Liver (tissue), 9 donors: ENCODE measurements around the gene RAB6B. TPM values are rescaled to one million over a fixed set of nuclear protein-coding genes. Genes with fewer than 3 reads are reported as not detected.

Experiments
- DNase-seq: peaks from one replicate; pipeline ENCODE4 v3.0.0-alpha.2; 2017; ENCODE audit warnings: low spot score
- H3K27ac ChIP-seq, 2 donors: one replicate each; pipeline ENCODE4 v1.7.0; 2013; ENCODE audit warnings: inconsistent platforms in 2 of 2, low read length in 2 of 2, control low read depth in 1 of 2, low read depth in 1 of 2, mild to moderate bottlenecking in 1 of 2
- H3K27me3 ChIP-seq, 4 donors: one replicate each; pipeline versions ENCODE4 v1.6.1 to v1.7.0; 2013; ENCODE audit warnings: low read length in 3 of 4, inconsistent platforms in 1 of 4, mild to moderate bottlenecking in 1 of 4, moderate library complexity in 1 of 4; ENCODE audit not compliant: control insufficient read depth in 4 of 4, insufficient read depth in 4 of 4
- H3K36me3 ChIP-seq, 4 donors: one replicate each; pipeline versions ENCODE4 v1.6.1 to v1.7.0; 2013; ENCODE audit warnings: low read length in 3 of 4, mild to moderate bottlenecking in 3 of 4, low read depth in 1 of 4, moderate library complexity in 1 of 4; ENCODE audit not compliant: control insufficient read depth in 4 of 4, insufficient read depth in 3 of 4
- H3K4me1 ChIP-seq, 4 donors: one replicate each; pipeline versions ENCODE4 v1.6.1 to v1.7.0; 2013; ENCODE audit warnings: low read length in 3 of 4, mild to moderate bottlenecking in 3 of 4, moderate library complexity in 1 of 4; ENCODE audit not compliant: control insufficient read depth in 4 of 4, insufficient read depth in 4 of 4
- H3K4me3 ChIP-seq, 3 donors: one replicate each; pipeline versions ENCODE4 v1.6.1 to v1.7.0; 2013; ENCODE audit warnings: low read length in 3 of 3, control low read depth in 1 of 3, low read depth in 1 of 3, mild to moderate bottlenecking in 1 of 3
- H3K9ac ChIP-seq, 2 donors: one replicate each; pipeline ENCODE4 v1.7.0; 2013; ENCODE audit warnings: low read length in 2 of 2, mild to moderate bottlenecking in 2 of 2, moderate library complexity in 2 of 2, control low read depth in 1 of 2, low read depth in 1 of 2
- H3K9me3 ChIP-seq, 4 donors: one replicate each; pipeline versions ENCODE4 v1.6.1 to v1.7.0; 2013; ENCODE audit warnings: low read length in 3 of 4; ENCODE audit not compliant: control insufficient read depth in 4 of 4
- EGR1 ChIP-seq, 2 donors: IDR thresholded peaks; 2 replicates each; pipeline ENCODE4 v1.6.1; 2016 to 2018; ENCODE audit warnings: antibody characterized with exemption in 2 of 2, low read depth in 2 of 2
- FOXA1 ChIP-seq: IDR thresholded peaks from 2 replicates; pipeline ENCODE4 v1.6.1; 2016; ENCODE audit warnings: antibody characterized with exemption
- GABPA ChIP-seq, 2 donors: IDR thresholded peaks in 1 of 2; conservative IDR thresholded peaks in 1 of 2; 2 replicates each; pipeline ENCODE4 v1.6.1; 2016; ENCODE audit warnings: antibody characterized with exemption in 2 of 2, mild to moderate bottlenecking in 1 of 2, moderate library complexity in 1 of 2
- HNF4A ChIP-seq, 2 donors: conservative IDR thresholded peaks; 2 replicates each; pipeline ENCODE4 v1.6.1; 2016; ENCODE audit warnings: antibody characterized with exemption in 2 of 2, mild to moderate bottlenecking in 2 of 2
- HNF4G ChIP-seq: IDR thresholded peaks from 2 replicates; pipeline ENCODE4 v1.6.1; 2016; ENCODE audit warnings: antibody characterized with exemption
- JUND ChIP-seq, 2 donors: IDR thresholded peaks; 2 replicates each; pipeline ENCODE4 v1.6.1; 2016; ENCODE audit warnings: antibody characterized with exemption in 2 of 2
- NR2F2 ChIP-seq: IDR thresholded peaks from 2 replicates; pipeline ENCODE4 v1.6.1; 2016; ENCODE audit warnings: antibody characterized with exemption
- RAD21 ChIP-seq, 2 donors: IDR thresholded peaks; 2 replicates each; pipeline ENCODE4 v1.6.1; 2016; ENCODE audit warnings: antibody characterized with exemption in 2 of 2, mild to moderate bottlenecking in 2 of 2
- RXRA ChIP-seq, 2 donors: IDR thresholded peaks; 2 replicates each; pipeline ENCODE4 v1.6.1; 2017 to 2018; ENCODE audit warnings: antibody characterized with exemption in 2 of 2, mild to moderate bottlenecking in 1 of 2
- SP1 ChIP-seq: IDR thresholded peaks from 2 replicates; pipeline ENCODE4 v1.6.1; 2018; ENCODE audit warnings: antibody characterized with exemption, mild to moderate bottlenecking
- YY1 ChIP-seq: IDR thresholded peaks from 2 replicates; pipeline ENCODE4 v1.6.1; 2016; ENCODE audit warnings: antibody characterized with exemption, mild to moderate bottlenecking
- WGBS: extraction: QIAGEN DNeasy Blood & Tissue Kit; methylation state at CpG from one replicate; pipeline ENCODE4 v1.1.7; 2013; 5-methylcytosine and 5-hydroxymethylcytosine counted together
- polyA plus RNA-seq, 2 donors: library from polyadenylated mRNA; stranded (reverse) in 1 of 2; unstranded in 1 of 2; fragments of 200-250 nt in 1 of 2; fragments of >200 nt in 1 of 2; fragmentation: Nextera tagmentation in 1 of 2; extraction: Ambion mirVana in 1 of 2; gene quantifications; one replicate each; pipeline versions ENCODE4 v1.2.1 to v1.2.3, GENCODE V29; 2013 to 2015
- total RNA-seq, 2 donors: library from RNA; depleted of rRNA; stranded (reverse); fragments of >200 nt; gene quantifications; one replicate each; pipeline ENCODE4 v1.2.3, GENCODE V29; 2014
- TF ChIP-seq, protein P1 (sequence below): IDR thresholded peaks from 2 replicates; pipeline ENCODE4 v1.6.1; 2016; ENCODE audit warnings: antibody characterized with exemption, mild to moderate bottlenecking
- TF ChIP-seq, protein P2 (sequence below): IDR thresholded peaks from 2 replicates; pipeline ENCODE4 v1.6.1; 2016; ENCODE audit warnings: antibody characterized with exemption
- TF ChIP-seq, protein P3 (sequence below): IDR thresholded peaks from 2 replicates; pipeline ENCODE4 v1.6.1; 2016; ENCODE audit warnings: antibody characterized with exemption
- TF ChIP-seq, protein P4 (sequence below): fragments of 150-350 bp; IDR thresholded peaks from 2 replicates; pipeline ENCODE4 v1.5.1; 2017; ENCODE audit warnings: improper control_type of control experiment, low read depth, low read length; ENCODE audit not compliant: missing input control
- TF ChIP-seq, protein P5 (sequence below): IDR thresholded peaks from 2 replicates; pipeline ENCODE4 v1.6.1; 2016; ENCODE audit warnings: antibody characterized with exemption
- donor health status: healthy.
- donor health status: healthy.
- donor health status: healthy.
- donor health status: healthy.
- donor health status: healthy.

RAB6B gene
- total and polyA plus RNA-seq, 4 donors = 0.08 to 2.8 (median 0.28) TPM

DNA sequence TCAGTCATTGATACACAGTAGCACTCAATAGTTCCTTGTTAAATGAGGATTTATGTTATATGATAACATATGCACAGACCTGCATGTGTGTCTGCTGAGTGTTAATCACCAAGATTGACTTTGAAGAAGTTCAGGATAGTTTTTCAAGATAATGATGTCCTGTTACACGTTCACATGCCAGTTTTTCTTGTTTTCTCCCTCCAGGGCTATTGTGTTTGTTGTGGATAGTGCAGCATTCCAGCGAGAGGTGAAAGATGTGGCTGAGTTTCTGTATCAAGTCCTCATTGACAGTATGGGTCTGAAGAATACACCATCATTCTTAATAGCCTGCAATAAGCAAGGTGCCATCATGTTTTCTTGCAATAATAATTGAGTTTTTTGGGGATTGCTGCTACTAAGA is 80.3 kb downstream of the RAB6B start:
- no peak overlapping the region for H3K9ac ChIP-seq
- 96% methylated on average over 2 of the region's 2 CpGs for WGBS
- H3K27me3 ChIP-seq = no peaks in the 10 kb centered on the region
- no peak overlapping the region for H3K4me3 ChIP-seq
- no peak for TF ChIP-seq NR2F2
- TF ChIP-seq, protein P1, sequence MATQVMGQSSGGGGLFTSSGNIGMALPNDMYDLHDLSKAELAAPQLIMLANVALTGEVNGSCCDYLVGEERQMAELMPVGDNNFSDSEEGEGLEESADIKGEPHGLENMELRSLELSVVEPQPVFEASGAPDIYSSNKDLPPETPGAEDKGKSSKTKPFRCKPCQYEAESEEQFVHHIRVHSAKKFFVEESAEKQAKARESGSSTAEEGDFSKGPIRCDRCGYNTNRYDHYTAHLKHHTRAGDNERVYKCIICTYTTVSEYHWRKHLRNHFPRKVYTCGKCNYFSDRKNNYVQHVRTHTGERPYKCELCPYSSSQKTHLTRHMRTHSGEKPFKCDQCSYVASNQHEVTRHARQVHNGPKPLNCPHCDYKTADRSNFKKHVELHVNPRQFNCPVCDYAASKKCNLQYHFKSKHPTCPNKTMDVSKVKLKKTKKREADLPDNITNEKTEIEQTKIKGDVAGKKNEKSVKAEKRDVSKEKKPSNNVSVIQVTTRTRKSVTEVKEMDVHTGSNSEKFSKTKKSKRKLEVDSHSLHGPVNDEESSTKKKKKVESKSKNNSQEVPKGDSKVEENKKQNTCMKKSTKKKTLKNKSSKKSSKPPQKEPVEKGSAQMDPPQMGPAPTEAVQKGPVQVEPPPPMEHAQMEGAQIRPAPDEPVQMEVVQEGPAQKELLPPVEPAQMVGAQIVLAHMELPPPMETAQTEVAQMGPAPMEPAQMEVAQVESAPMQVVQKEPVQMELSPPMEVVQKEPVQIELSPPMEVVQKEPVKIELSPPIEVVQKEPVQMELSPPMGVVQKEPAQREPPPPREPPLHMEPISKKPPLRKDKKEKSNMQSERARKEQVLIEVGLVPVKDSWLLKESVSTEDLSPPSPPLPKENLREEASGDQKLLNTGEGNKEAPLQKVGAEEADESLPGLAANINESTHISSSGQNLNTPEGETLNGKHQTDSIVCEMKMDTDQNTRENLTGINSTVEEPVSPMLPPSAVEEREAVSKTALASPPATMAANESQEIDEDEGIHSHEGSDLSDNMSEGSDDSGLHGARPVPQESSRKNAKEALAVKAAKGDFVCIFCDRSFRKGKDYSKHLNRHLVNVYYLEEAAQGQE = no peak
- no peak for TF ChIP-seq RXRA (IDR thresholded peaks at IDR 0.05)
- TF ChIP-seq JUND (IDR thresholded peaks at IDR 0.05) = no peak
- TF ChIP-seq, protein P2, sequence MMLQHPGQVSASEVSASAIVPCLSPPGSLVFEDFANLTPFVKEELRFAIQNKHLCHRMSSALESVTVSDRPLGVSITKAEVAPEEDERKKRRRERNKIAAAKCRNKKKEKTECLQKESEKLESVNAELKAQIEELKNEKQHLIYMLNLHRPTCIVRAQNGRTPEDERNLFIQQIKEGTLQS = no peak
- no peak for TF ChIP-seq FOXA1
- no peak for TF ChIP-seq HNF4A (conservative IDR thresholded peaks at IDR 0.05)
- no peak for TF ChIP-seq SP1
- no peaks in the 10 kb centered on the region for H3K4me1 ChIP-seq
- H3K36me3 ChIP-seq = peaks cover 8 to 55% (median 53%) of the 10 kb centered on the region in 4 donors
- H3K9me3 ChIP-seq = no peaks in the 10 kb centered on the region
- H3K27ac ChIP-seq = no peak overlapping the region
- no peak for DNase-seq

GRCh38 chr3:133812872-133813271 is 82.8 kb downstream of the RAB6B start:
- no peak overlapping the region for H3K4me3 ChIP-seq
- H3K27me3 ChIP-seq = no peaks in the 10 kb centered on the region
- H3K27ac ChIP-seq = no peak overlapping the region
- 97% methylated on average over 1 of the region's 1 CpG for WGBS
- H3K36me3 ChIP-seq = peaks cover 0 to 49% (median 44%) of the 10 kb centered on the region in 4 donors
- H3K9ac ChIP-seq = no peak overlapping the region
- no peak for DNase-seq
- TF ChIP-seq YY1 (no peak), FOXA1 (no peak), JUND (IDR thresholded peaks at IDR 0.05) (no peak), EGR1 (IDR thresholded peaks at IDR 0.05; ENCODE audit: low read depth in 2 of 2) (no peak), RAD21 (IDR thresholded peaks at IDR 0.05) (no peak), NR2F2 (no peak), SP1 (no peak), HNF4G (no peak), GABPA (IDR thresholded peaks at IDR 0.05 in 1 of 2, conservative IDR thresholded peaks at IDR 0.05 in 1 of 2) (no peak)
- TF ChIP-seq, protein P3, sequence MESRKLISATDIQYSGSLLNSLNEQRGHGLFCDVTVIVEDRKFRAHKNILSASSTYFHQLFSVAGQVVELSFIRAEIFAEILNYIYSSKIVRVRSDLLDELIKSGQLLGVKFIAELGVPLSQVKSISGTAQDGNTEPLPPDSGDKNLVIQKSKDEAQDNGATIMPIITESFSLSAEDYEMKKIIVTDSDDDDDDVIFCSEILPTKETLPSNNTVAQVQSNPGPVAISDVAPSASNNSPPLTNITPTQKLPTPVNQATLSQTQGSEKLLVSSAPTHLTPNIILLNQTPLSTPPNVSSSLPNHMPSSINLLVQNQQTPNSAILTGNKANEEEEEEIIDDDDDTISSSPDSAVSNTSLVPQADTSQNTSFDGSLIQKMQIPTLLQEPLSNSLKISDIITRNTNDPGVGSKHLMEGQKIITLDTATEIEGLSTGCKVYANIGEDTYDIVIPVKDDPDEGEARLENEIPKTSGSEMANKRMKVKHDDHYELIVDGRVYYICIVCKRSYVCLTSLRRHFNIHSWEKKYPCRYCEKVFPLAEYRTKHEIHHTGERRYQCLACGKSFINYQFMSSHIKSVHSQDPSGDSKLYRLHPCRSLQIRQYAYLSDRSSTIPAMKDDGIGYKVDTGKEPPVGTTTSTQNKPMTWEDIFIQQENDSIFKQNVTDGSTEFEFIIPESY = no peak
- TF ChIP-seq, protein P4, sequence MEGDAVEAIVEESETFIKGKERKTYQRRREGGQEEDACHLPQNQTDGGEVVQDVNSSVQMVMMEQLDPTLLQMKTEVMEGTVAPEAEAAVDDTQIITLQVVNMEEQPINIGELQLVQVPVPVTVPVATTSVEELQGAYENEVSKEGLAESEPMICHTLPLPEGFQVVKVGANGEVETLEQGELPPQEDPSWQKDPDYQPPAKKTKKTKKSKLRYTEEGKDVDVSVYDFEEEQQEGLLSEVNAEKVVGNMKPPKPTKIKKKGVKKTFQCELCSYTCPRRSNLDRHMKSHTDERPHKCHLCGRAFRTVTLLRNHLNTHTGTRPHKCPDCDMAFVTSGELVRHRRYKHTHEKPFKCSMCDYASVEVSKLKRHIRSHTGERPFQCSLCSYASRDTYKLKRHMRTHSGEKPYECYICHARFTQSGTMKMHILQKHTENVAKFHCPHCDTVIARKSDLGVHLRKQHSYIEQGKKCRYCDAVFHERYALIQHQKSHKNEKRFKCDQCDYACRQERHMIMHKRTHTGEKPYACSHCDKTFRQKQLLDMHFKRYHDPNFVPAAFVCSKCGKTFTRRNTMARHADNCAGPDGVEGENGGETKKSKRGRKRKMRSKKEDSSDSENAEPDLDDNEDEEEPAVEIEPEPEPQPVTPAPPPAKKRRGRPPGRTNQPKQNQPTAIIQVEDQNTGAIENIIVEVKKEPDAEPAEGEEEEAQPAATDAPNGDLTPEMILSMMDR = no peak
- TF ChIP-seq, protein P5, sequence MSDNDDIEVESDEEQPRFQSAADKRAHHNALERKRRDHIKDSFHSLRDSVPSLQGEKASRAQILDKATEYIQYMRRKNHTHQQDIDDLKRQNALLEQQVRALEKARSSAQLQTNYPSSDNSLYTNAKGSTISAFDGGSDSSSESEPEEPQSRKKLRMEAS = no peak
- H3K4me1 ChIP-seq = no peaks in the 10 kb centered on the region
- no peaks in the 10 kb centered on the region for H3K9me3 ChIP-seq
